ENCODE measurements around the gene BRMS1. TPM values are rescaled to one million over a fixed set of nuclear protein-coding genes. Genes with fewer than 3 reads are reported as not detected.

Gene BRMS1
- total and polyA plus RNA-seq, 10 of the 15 experiments (the other 5 are each of a cell fraction or from before 2014, with no cell fraction given) = 2.1 to 85.3 (median 48.5) TPM

DNA sequence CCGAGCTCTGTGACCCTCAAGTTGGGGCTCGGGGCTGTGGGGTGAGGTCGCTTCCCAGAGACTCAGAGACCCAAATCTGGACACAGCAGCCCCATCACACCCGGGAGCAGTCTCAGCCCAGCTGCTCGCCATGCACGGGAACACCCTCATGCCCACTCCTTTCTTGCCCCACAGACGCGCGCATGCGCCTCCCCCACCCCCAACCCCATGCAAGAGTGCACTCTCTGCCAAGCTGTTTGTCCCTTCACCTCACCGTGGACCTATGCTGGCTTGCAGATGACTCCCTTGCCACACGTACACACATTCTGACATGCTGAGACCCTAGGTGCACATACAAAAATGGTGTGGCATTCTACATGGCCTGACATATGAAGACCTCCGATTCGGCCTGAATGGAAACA, 27.6 kb downstream of the BRMS1 start (continued):
- TF ChIP-seq IKZF2 (IDR thresholded peaks at IDR 0.05) (no peak), NFYA (IDR thresholded peaks at IDR 0.05; ENCODE audit: borderline replicate concordance, low read depth, low read length) (no peak), POLR2AphosphoS5 (IDR thresholded peaks at IDR 0.05; ENCODE audit: low read length) (peak; percentile 45; the same call in 1 of the 2 replicates), MTA2 (IDR thresholded peaks at IDR 0.05; ENCODE audit: low read depth) (no peak), CHD2 (IDR thresholded peaks at IDR 0.05; ENCODE audit: borderline replicate concordance, low read depth, low read length) (0 out of 2 replicates have a peak, but pooled peaks have one; percentile 7), SUZ12 (IDR thresholded peaks at IDR 0.05; ENCODE audit: unreplicated experiment) (no peak), NBN (IDR thresholded peaks at IDR 0.05) (no peak), EZH2 (IDR thresholded peaks at IDR 0.05; ENCODE audit: borderline replicate concordance, control insufficient read depth, low read depth, low read length) (no peak), CREM (IDR thresholded peaks at IDR 0.05; ENCODE audit: low read depth) (no peak), TAF1 (IDR thresholded peaks at IDR 0.05; ENCODE audit: borderline replicate concordance, low read depth, low read length) (0 out of 2 replicates have a peak, but pooled peaks have one; percentile 32), GATAD2B (conservative IDR thresholded peaks at IDR 0.05; ENCODE audit: low read depth) (no peak), KDM1A (IDR thresholded peaks at IDR 0.05; ENCODE audit: borderline replicate concordance) (no peak), DPF2 (IDR thresholded peaks at IDR 0.05) (no peak), POU2F2 (IDR thresholded peaks at IDR 0.05; ENCODE audit: borderline replicate concordance, low read depth, low read length) (no peak), NRF1 (conservative IDR thresholded peaks at IDR 0.05; ENCODE audit: low read depth, low read length) (peak; percentile 41; the same call in 1 of the 2 replicates), ZNF274 (IDR thresholded peaks at IDR 0.05; ENCODE audit: insufficient read depth, insufficient read length) (no peak), SMC3 (IDR thresholded peaks at IDR 0.05; ENCODE audit: borderline replicate concordance, low read length) (no peak), MTA3 (IDR thresholded peaks at IDR 0.05; ENCODE audit: borderline replicate concordance, low read length) (no peak), SUPT20H (IDR thresholded peaks at IDR 0.05; ENCODE audit: borderline replicate concordance, control insufficient read depth, low read depth, low read length) (no peak)
- TF ChIP-seq, protein P1, sequence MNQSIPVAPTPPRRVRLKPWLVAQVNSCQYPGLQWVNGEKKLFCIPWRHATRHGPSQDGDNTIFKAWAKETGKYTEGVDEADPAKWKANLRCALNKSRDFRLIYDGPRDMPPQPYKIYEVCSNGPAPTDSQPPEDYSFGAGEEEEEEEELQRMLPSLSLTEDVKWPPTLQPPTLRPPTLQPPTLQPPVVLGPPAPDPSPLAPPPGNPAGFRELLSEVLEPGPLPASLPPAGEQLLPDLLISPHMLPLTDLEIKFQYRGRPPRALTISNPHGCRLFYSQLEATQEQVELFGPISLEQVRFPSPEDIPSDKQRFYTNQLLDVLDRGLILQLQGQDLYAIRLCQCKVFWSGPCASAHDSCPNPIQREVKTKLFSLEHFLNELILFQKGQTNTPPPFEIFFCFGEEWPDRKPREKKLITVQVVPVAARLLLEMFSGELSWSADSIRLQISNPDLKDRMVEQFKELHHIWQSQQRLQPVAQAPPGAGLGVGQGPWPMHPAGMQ (IDR thresholded peaks at IDR 0.05; ENCODE audit: borderline replicate concordance) = no peak
- TF ChIP-seq, protein P2, sequence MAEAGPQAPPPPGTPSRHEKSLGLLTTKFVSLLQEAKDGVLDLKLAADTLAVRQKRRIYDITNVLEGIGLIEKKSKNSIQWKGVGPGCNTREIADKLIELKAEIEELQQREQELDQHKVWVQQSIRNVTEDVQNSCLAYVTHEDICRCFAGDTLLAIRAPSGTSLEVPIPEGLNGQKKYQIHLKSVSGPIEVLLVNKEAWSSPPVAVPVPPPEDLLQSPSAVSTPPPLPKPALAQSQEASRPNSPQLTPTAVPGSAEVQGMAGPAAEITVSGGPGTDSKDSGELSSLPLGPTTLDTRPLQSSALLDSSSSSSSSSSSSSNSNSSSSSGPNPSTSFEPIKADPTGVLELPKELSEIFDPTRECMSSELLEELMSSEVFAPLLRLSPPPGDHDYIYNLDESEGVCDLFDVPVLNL (IDR thresholded peaks at IDR 0.05; ENCODE audit: low read depth, low read length) = no peak
- TF ChIP-seq, protein P3, sequence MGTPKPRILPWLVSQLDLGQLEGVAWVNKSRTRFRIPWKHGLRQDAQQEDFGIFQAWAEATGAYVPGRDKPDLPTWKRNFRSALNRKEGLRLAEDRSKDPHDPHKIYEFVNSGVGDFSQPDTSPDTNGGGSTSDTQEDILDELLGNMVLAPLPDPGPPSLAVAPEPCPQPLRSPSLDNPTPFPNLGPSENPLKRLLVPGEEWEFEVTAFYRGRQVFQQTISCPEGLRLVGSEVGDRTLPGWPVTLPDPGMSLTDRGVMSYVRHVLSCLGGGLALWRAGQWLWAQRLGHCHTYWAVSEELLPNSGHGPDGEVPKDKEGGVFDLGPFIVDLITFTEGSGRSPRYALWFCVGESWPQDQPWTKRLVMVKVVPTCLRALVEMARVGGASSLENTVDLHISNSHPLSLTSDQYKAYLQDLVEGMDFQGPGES (IDR thresholded peaks at IDR 0.05) = no peak
- TF ChIP-seq, protein P4, sequence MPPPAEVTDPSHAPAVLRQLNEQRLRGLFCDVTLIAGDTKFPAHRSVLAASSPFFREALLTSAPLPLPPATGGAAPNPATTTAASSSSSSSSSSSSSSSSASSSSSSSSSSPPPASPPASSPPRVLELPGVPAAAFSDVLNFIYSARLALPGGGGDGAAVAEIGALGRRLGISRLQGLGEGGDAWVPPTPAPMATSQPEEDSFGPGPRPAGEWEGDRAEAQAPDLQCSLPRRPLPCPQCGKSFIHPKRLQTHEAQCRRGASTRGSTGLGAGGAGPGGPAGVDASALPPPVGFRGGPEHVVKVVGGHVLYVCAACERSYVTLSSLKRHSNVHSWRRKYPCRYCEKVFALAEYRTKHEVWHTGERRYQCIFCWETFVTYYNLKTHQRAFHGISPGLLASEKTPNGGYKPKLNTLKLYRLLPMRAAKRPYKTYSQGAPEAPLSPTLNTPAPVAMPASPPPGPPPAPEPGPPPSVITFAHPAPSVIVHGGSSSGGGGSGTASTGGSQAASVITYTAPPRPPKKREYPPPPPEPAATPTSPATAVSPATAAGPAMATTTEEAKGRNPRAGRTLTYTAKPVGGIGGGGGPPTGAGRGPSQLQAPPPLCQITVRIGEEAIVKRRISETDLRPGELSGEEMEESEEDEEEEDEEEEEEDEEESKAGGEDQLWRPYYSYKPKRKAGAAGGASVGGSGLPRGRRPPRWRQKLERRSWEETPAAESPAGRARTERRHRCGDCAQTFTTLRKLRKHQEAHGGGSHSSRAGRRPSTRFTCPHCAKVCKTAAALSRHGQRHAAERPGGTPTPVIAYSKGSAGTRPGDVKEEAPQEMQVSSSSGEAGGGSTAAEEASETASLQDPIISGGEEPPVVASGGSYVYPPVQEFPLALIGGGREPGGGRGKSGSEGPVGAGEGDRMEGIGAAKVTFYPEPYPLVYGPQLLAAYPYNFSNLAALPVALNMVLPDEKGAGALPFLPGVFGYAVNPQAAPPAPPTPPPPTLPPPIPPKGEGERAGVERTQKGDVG (CRISPR knock-in tag; IDR thresholded peaks at IDR 0.05) = no peak

Measured in GM12878 (cell line).